WTC11 (cell line): ENCODE measurements around the gene TRIM16. TPM values are rescaled to one million over a fixed set of nuclear protein-coding genes. Genes with fewer than 3 reads are reported as not detected.
"Not testable (repeated sequence)": the region's sequence is repeated elsewhere in the genome, so short reads cannot be mapped to it uniquely, and the experiment has no call there.

ENCODE experiments used
- ATAC-seq: fragments of 200-7000 bp; cut with Tn5 transposase; 2 replicates; pipeline ENCODE4 v1.10.0; 2021; ENCODE audit warnings: mild to moderate bottlenecking, moderate library complexity
- CTCF ChIA-PET: fragments of 300-600 bp; sonication (Branson Sonifier 250); formaldehyde crosslinking; loops from one replicate; lab custom pipeline; 2021; ENCODE audit warnings: antibody characterized with exemption; lab: Charles Lee
- POLR2A ChIA-PET: fragments of 350-600 bp; sonication (Branson Sonifier 250); formaldehyde crosslinking; loops from one replicate; lab custom pipeline; 2021; ENCODE audit warnings: antibody characterized with exemption; lab: Charles Lee
- DNase-seq: peaks from one replicate; pipeline ENCODE4 v3.0.0; 2021; ENCODE audit warnings: low spot score
- H3K27ac Mint-ChIP-seq: 2 replicates; pipeline ENCODE4 v1.8.0; 2021; ENCODE audit warnings: mixed read lengths
- H3K27me3 Mint-ChIP-seq: 2 replicates; pipeline ENCODE4 v1.8.0; 2021; ENCODE audit warnings: low read depth, mild to moderate bottlenecking, moderate library complexity, mixed read lengths
- H3K36me3 Mint-ChIP-seq: 2 replicates; pipeline ENCODE4 v1.8.0; 2021; ENCODE audit warnings: mixed read lengths
- H3K4me1 Mint-ChIP-seq: 2 replicates; pipeline ENCODE4 v1.8.0; 2022; ENCODE audit warnings: mixed read lengths
- H3K4me3 Mint-ChIP-seq: 2 replicates; pipeline ENCODE4 v1.8.0; 2021; ENCODE audit warnings: mild to moderate bottlenecking, moderate library complexity, mixed read lengths
- H3K9me3 Mint-ChIP-seq: 2 replicates; pipeline ENCODE4 v1.8.0; 2021; ENCODE audit warnings: mixed read lengths
- ATF1 ChIP-seq: sonication (generic); formaldehyde crosslinking; IDR thresholded peaks from 2 replicates; pipeline ENCODE4 v1.8.1; 2023; ENCODE audit warnings: mild to moderate bottlenecking, moderate library complexity, missing genetic modification reagents
- FOXP4 ChIP-seq: sonication (generic); formaldehyde crosslinking; IDR thresholded peaks from 2 replicates; pipeline ENCODE4 v1.8.0; 2022; ENCODE audit warnings: mild to moderate bottlenecking, missing genetic modification reagents
- MXD4 ChIP-seq: fragments of 250-450 bp; sonication (Bioruptor Pico); IDR thresholded peaks from 2 replicates; pipeline ENCODE4 v1.8.0; 2021; ENCODE audit warnings: mild to moderate bottlenecking, moderate library complexity, borderline replicate concordance
- TEAD4 ChIP-seq: sonication (generic); formaldehyde crosslinking; IDR thresholded peaks from 2 replicates; pipeline ENCODE4 v1.8.0; 2022; ENCODE audit warnings: mild to moderate bottlenecking, missing genetic modification reagents
- USF1 ChIP-seq: sonication (generic); formaldehyde crosslinking; IDR thresholded peaks from 2 replicates; pipeline ENCODE4 v1.8.0; 2022; ENCODE audit warnings: mild to moderate bottlenecking, missing genetic modification reagents
- ZNF396 ChIP-seq: fragments of 250-450 bp; sonication (Bioruptor Pico); IDR thresholded peaks from 2 replicates; pipeline ENCODE4 v1.8.0; 2021; ENCODE audit warnings: mild to moderate bottlenecking, moderate library complexity, borderline replicate concordance
- ZNF416 ChIP-seq: fragments of 250-450 bp; sonication (Bioruptor Pico); IDR thresholded peaks from 2 replicates; pipeline ENCODE4 v1.9.0; 2021; ENCODE audit warnings: mild to moderate bottlenecking, inconsistent platforms
- ZNF423 ChIP-seq: fragments of 250-450 bp; sonication (Bioruptor Pico); IDR thresholded peaks from 2 replicates; pipeline ENCODE4 v2.1.2; 2022; ENCODE audit warnings: mild to moderate bottlenecking, moderate library complexity
- total RNA-seq: library from RNA; stranded (reverse); gene quantifications from 3 replicates; pipeline ENCODE4 v1.2.3, GENCODE V29; 2021
- TF ChIP-seq, protein P1 (sequence below): sonication (generic); formaldehyde crosslinking; IDR thresholded peaks from 2 replicates; pipeline ENCODE4 v1.8.1; 2023; ENCODE audit warnings: mild to moderate bottlenecking, missing genetic modification reagents, moderate library complexity
- TF ChIP-seq, protein P2 (sequence below): sonication (generic); formaldehyde crosslinking; IDR thresholded peaks from 2 replicates; pipeline ENCODE4 v1.8.1; 2023; ENCODE audit warnings: mild to moderate bottlenecking, missing genetic modification reagents, moderate library complexity

TRIM16 gene
- total RNA-seq, 1 experiment from 2014 or later: 20.6 TPM

DNA sequence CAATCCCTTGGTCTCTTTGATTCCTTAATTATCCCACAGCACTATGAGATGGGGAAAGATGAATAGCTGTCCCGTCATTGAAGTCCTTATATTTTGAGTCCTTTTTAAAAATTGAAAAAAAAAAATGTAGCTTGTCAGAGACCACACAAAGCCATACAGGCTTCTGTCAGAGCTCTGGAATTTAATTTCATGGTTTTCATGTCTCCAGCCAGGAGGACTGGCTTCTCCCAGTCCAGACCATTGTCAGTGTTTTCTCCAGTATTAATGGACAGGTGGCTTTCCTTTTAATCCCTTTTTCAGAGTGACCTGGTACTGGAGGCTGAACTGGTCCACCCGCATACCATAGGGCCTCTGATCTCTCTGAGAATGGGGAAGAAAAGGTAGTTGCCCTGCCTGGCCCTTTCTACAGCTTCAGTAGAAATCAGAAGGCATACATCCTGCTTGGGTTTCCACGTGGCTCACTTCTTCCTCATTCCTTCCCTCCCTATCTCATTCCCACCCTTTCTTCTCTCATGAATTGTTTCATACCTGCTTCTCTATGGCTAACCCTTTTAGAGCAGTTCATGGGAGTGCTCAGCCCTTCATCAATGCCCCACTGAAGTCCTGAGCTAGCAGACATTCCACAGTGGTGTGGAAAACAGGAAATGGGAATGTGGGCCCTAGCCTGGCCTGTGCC is 29.1 kb downstream of the TRIM16 start (continued):
- TF ChIP-seq, protein P1, sequence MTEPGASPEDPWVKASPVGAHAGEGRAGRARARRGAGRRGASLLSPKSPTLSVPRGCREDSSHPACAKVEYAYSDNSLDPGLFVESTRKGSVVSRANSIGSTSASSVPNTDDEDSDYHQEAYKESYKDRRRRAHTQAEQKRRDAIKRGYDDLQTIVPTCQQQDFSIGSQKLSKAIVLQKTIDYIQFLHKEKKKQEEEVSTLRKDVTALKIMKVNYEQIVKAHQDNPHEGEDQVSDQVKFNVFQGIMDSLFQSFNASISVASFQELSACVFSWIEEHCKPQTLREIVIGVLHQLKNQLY (CRISPR knock-in tag): no peak
- no peak for TF ChIP-seq ZNF416 (CRISPR knock-in tag)

- DNase-seq, POLR2A ChIA-PET, H3K27me3 Mint-ChIP-seq, ATAC-seq, H3K4me3 Mint-ChIP-seq, H3K9me3 Mint-ChIP-seq, CTCF ChIA-PET: not testable (repeated sequence)
- peaks cover 24% of the 10 kb centered on the region for H3K36me3 Mint-ChIP-seq
- peak overlapping the region; percentile 16 for H3K27ac Mint-ChIP-seq
- peaks cover 37% of the 10 kb centered on the region for H3K4me1 Mint-ChIP-seq
These were observed 29.7 kb downstream of the TRIM16 start for GRCh38 chr17:15654401-15654800.

GRCh38 chr17:15652960-15653359 is 31.2 kb downstream of the TRIM16 start:
- CTCF ChIA-PET: no interaction called here
- H3K27ac Mint-ChIP-seq: peak overlapping the region; percentile 64
- no peaks in the 10 kb centered on the region for H3K9me3 Mint-ChIP-seq
- ATAC-seq (no peak), DNase-seq (no peak)
- TF ChIP-seq TEAD4 (CRISPR knock-in tag) (no peak), USF1 (CRISPR knock-in tag) (no peak)
- H3K4me3 Mint-ChIP-seq: no peak overlapping the region
- POLR2A ChIA-PET: no interaction called here
- no peaks in the 10 kb centered on the region for H3K27me3 Mint-ChIP-seq
- H3K36me3 Mint-ChIP-seq: peaks cover 20% of the 10 kb centered on the region
- peaks cover 37% of the 10 kb centered on the region for H3K4me1 Mint-ChIP-seq

GRCh38 chr17:15651583-15652110 is 32.5 kb downstream of the TRIM16 start:
- H3K4me3 Mint-ChIP-seq: peak overlapping the region; percentile 23; the same call in 1 of the 2 replicates
- ATAC-seq (peak; percentile 98), DNase-seq (peak; percentile 42)
- H3K27me3 Mint-ChIP-seq: no peaks in the 10 kb centered on the region
- peaks cover 11% of the 10 kb centered on the region; the same call in 1 of the 2 replicates for H3K36me3 Mint-ChIP-seq
- ChIA-PET POLR2A (interaction anchor here (0.6 to 0.7 kb wide), 2 partner anchors 27 to 270 kb away, joined by 3 read pairs; no protein-coding TSS in a partner anchor), CTCF (interaction anchor here (0.8 kb wide), 1 partner anchor 31 kb away, joined by 4 read pairs; no protein-coding TSS in a partner anchor)
- peak overlapping the region; percentile 84 for H3K27ac Mint-ChIP-seq
- peaks cover 37% of the 10 kb centered on the region for H3K4me1 Mint-ChIP-seq
- TF ChIP-seq ATF1 (CRISPR knock-in tag) (no peak), FOXP4 (CRISPR knock-in tag) (no peak), USF1 (CRISPR knock-in tag) (peak; percentile 72; the same call in 1 of the 2 replicates), ZNF423 (CRISPR knock-in tag) (no peak), ZNF396 (CRISPR knock-in tag) (no peak), MXD4 (CRISPR knock-in tag) (no peak)
- TF ChIP-seq, protein P2, sequence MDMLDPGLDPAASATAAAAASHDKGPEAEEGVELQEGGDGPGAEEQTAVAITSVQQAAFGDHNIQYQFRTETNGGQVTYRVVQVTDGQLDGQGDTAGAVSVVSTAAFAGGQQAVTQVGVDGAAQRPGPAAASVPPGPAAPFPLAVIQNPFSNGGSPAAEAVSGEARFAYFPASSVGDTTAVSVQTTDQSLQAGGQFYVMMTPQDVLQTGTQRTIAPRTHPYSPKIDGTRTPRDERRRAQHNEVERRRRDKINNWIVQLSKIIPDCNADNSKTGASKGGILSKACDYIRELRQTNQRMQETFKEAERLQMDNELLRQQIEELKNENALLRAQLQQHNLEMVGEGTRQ (CRISPR knock-in tag): peak; percentile 79
- H3K9me3 Mint-ChIP-seq: no peaks in the 10 kb centered on the region
